ENCODE data around the gene EME2.
"Not testable (repeated sequence)": the region's sequence is repeated elsewhere in the genome, so short reads cannot be mapped to it uniquely, and the experiment has no call there.

EME2 gene, protein sequence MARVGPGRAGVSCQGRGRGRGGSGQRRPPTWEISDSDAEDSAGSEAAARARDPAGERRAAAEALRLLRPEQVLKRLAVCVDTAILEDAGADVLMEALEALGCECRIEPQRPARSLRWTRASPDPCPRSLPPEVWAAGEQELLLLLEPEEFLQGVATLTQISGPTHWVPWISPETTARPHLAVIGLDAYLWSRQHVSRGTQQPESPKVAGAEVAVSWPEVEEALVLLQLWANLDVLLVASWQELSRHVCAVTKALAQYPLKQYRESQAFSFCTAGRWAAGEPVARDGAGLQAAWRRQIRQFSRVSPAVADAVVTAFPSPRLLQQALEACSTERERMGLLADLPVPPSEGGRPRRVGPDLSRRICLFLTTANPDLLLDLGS

DNA sequence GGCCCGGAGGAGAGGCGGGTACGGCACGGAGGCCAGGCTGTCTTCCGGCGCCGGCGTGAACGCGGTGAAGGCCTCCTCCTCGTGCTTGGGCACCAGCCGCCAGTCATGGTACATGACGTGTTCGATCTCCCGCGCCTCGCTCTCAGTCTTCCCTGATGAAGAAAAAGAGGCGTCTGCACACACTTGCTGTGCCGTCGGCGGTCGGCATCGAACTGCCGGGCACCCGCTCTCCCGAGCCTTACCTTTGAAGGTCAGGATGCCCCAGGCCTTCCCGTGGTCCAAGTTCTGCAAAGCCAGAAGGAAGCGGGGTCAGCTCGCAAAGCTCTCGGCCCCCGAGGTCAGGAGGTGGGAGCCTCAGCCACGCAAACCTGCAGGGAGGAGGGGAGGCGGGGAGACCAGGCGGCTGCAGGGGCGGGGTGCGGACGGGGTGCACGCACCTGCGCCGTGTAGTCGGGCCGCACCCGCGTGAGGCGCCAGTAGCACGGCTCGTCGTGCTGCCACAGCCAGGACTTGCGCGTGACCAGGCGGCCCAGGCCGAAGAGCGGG, at the start of gene EME2:
Gene EME2, plus strand, starts transcription at position 449 of the 546 bp plus-strand sequence. CDS start 418 bp downstream, outside the sequence.
- peak; percentile 62 for DNase-seq

DNA sequence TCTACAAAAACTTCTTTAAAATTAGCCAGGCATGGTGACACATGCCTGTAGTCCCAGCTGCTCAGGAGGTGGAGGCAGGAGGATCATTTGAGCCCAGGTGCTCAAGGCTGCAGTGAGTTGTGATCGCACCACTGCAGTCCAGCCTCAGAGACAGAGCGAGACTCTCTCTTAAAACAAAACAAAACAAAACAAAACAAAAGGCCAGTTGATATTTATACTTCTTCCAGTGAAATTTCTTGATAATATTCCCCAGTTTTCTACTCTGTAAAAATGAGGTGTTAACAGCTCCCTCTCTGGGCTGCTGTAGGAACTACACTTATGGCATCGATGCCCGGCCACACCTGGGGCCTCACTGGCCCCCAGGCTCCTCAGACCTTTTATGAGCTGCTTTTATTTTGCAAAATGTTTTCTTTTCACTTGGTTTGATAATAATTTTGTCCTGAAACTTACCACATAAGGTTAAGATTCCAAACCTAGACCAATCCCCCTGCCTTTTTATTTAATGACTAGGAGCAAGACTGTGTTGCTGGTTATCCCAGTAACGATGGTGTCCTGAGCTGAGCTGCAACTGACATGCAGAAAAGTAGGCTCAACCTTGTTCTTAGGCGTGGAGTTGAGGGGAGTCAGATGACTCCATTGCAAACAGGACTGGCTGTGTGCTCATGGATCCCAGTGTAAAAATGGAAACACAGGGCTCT, 49.0 kb upstream of the EME2 start:
- peak; percentile 61 for DNase-seq

DNA sequence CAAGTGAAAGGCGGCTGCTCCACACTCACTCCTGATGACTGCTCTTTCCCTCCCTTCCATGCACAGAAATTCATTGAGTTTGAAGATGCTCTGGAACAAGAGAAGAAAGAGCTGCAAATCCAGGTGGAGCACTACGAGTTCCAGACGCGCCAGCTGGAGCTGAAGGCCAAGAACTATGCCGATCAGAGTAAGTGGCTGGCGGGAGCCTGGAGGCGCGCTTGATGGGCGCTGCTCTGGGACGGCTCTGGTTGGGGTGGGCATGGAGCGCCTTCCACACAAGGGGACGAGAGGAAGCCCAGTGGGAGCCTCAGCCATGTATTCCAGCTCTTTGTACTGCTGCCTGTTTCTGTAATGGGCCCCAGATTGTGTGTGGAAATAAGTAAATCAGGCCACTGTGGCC, 48.1 kb upstream of the EME2 start:
- DNase-seq = no peak

DNA sequence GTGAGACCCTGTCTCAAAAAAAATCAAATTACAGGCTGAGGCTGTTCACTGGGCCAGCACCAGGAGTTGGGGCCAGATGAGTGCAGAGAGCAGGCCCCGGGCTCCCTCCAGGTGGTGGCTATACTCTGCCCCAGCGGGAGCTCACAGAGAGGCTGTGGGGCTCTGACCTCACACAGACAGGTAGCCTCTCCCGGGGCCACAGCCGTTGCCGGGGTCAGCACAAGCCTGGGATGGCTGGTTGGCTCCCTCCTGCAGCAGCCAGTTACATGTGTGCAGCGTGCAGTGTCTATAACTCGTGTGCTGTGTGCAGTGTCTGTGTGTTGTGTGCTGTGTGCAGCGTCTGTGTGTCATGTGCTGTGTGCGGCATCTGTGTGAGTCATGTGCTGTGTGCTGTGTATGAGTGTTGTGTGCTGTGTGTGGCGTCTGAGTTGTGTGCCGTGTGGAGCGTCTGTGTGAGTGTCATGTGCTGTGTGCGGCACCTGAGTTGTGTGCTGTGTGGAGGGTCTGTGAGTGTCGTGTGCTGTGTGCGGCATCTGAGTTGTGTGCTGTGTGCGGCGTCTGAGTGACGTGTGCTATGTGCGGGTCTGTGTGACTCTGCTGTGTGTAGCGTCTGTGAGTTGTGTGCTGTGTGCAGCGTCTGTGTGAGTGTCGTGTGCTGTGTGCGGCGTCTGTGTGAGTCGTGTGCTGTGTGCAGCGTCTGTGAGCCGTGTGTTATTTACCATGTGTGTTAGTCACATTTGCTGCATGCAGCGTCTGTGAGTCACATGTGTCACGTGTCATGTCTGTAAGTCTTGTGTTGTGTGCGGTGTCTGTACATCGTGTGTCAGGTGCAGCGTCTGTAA, 45.7 kb upstream of the EME2 start:
- DNase-seq = no peak

DNA sequence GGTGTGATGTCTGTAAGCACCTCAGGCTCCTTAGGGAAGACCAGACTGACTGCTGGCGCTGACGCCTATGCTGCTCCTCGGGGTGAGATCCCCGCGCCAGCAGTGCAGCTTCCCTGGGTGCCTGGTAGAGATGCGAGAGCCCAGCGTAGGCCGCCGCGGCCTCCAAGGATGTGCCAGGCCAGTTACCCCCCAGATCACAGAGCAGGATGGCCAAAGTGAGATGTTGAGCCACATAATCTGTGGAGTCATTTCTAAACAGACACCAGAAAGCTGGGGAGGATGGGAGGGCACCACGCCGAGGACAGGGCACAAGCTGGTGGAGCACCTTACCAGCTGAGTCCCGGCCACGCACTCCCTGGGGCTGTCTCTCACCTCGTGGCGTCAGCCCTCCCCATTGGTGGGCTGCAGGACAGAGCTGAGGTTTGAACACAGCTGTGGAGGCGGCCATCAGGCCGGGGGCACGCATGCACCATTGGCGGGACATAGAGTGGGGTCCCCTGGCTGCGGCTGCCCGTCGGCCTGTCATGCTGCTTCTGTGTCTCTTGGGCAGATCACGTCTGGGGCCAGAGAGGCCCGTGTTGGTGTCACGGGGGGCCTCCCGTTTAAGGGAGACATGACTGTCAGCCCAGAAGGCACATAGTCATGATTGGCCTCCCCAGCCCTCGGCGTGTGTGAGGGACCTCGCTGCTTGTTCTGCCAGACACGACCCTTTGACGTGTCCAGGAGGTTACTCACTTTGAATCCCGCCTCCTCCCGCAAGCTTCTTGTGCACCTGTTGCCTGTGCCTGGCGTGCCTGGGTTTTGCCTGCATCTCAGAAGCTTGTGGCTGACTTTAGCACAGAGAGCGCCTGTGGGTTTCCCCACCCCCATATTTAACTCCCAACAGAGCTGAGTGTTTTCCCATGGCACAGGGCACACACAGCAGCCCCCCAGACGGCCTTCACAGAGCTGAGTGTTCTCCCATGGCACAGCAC, 44.7 kb upstream of the EME2 start:
- no peak for DNase-seq

DNA sequence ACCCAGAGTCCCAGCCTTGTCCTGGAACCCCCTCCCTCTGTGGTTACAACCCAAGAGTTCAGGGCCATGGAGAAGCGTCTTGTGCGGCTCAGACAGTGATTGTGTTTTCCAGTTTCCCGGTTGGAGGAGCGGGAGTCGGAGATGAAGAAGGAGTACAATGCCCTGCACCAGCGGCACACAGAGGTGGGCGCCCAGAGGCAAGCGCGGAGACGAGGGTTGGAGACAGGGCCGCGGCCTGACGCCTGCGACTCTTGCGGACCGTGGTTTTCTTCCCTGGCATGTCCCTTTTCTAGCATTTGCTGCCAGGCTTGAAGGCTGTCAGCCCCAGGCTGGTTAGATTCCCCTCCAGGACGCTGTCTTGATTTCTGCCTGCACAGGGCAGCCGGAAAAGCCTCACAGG, 43.6 kb upstream of the EME2 start:
- DNase-seq = no peak

DNA sequence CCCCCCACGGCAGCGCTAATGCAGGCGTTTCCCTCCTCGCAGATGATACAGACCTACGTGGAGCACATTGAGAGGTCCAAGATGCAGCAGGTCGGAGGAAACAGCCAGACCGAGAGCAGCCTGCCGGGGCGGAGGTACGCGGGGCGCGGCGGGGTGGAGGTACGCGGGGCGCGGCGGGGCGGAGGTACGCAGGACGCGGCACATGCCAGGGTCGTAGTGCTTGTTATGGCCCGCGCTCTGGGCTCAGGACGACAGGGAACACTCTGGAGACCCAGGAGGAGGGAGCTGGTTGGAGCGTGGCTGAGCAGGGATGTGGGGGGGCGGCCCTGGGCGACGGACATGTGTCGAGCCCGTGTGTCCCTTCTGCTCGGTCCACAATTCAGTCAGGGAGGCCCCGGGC, 43.2 kb upstream of the EME2 start:
- no peak for DNase-seq

DNA sequence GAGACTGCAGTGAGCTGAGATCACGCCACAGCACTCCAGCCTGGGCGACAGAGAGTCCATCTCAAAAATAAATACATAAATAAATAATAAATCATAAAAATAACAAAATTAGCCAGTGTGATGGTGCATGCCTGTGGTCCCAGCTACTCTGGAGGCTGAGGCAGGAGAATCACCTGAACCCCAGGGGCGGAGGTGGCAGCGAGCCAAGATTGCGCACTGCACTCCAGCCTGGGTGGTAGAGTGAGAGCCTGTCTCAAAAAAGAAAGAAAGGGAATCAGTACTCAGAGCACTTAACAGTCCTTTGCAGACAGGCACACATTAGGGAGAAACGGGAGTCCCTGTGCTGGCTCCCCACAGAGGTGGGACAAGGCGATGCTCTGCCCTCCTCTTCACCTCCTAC, 41.5 kb upstream of the EME2 start:
- no peak for DNase-seq

DNA sequence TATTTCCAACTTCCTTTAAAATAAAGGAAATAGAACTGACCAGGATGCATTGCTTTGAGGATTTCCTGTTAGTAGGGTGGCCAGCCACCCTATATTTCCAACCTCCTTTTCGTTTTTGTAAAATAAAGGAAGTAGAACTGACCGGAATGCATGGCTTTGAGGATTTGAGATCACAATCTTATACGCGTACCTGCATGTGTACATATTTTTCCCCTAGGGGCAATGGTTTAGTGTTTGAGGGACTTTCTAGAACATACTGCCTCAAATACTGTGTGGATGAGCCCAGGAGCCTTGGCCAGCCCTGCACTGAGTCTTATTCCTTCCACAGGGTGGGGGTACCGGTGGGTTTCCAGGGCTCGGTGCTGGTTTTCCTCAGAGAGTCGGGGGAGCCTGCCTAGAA, 41.0 kb upstream of the EME2 start:
- DNase-seq = no peak

DNA sequence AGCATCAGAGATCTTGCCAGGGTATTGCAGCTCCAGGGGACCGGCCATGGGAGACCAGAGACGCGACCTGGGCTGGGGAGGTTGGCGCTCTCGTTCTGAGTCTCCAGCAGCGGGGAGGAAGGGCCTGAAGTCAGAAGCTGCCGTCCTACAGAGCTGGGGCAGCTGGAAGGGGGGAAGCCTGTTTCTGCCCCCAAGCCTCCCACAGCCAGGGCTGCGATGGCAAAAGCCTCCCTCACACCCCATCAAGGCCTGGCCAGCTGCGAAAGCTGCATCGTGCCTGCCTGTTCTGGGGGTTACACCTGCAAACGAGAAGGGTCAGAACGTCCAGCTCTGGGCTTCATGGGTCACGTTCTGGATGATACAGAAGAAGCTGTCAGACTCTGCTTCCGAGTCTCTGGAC, 40.5 kb upstream of the EME2 start:
- DNase-seq = no peak

DNA sequence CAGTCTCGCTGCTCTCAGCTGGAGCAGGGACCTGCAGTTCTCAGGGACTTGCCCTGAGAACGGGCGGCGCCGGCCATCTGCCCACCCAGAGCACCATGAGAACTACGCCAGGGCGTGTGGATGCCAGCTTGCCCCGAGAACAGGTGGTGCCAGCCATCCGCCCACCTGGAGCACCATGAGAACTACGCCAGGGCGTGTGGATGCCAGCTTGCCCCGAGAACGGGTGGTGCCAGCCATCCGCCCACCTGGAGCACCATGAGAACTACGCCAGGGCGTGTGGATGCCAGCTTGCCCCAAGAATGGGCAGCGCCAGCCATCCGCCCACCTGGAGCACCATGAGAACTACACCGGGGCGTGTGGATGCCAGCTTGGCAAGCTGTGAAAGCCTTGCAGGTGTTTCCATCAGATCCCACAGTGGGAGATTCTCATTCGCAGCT, 40.0 kb upstream of the EME2 start:
- not testable (repeated sequence) for DNase-seq

DNA sequence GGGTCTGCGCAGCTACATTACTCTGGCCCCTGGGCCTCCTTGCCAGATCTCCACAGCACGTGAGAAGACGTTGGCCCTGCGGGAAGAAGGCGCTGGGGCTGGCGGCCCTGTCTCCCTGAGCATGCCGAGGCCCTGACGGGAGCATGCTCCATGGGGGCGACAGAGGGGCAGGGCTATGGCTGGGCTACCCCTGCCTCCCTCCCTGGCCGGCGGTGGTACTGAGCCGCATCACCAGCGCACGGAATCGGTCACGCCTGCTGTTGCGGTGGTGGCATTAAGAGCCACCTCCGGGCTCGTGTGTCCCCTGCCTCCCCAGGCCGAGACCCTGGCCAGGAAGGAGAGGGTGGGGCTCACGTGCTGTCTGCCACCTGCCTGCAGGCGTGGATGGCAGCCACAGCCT, 38.5 kb upstream of the EME2 start:
- no peak for DNase-seq

DNA sequence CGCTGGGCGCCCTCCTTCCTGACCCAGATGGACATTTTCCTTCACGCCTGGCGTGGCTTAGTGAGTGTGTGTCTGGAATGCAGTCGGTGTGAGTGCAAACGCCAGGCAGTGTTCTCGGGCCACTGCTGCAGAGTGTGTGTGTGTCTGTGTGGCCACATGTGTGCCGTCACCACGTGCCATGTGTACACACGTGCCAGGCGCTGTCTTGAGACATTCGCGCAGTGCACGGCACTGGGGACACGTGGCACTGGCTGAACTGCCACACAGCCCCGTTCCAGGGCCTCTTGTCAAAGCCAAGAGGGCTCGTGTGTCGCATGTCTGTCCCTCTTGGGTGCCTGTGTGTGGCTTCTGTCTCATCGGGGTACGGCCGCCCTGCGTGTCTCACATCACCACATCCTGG, 37.8 kb upstream of the EME2 start:
- no peak for DNase-seq

DNA sequence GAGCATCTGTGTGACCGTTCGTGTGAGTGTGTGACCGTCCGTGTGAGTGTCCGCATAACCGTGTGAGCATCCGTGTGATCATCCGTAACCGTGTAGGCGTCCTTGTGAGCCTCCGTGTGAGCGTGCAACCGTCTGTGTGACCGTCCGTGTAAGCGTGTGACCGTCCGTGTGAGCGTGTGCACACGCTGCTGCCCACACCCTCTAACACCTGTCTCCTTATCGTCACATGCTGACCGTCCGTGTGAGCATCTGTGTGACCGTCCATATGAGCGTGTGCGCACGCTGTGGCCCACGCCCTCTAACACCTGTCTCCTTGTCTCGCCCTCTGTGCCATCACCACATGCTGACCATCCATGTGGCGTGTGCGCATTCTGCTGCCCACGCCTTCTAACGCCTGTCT, 32.4 kb upstream of the EME2 start:
- DNase-seq = no peak

DNA sequence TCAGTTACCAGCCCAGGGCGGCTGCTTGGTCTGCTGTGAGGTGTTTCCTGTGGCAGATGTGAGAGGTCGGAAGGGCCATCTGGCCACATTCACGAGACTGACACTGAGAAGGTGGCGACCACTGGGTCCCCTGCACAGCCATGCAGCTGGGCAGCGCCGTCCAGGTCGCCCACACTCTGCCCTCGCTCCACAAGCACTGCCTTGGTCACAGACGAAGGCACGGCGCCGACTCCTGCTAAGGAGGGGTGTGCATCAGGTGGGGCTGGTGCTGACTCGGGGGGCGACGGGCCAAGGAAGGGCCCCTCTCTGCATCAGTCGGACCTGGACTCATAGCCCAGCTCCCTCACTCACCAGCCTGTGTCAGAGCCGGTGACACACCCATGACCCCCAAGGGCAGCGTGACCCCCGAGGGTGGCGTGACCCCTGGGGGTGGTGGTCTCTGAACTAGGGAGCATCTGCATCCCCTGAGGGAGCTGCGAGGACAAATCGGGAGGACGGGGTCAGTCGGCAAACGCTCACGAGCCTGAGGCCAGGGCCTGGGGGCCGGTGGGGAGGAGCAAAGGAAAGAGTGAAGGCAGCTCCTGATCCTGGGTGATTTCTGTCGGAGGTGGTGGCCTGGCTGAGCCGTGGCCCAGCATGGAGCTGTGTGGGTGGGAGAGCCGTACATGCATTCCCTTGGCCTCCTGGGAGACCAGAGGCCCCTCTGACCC, 31.7 kb upstream of the EME2 start:
- no peak for DNase-seq

DNA sequence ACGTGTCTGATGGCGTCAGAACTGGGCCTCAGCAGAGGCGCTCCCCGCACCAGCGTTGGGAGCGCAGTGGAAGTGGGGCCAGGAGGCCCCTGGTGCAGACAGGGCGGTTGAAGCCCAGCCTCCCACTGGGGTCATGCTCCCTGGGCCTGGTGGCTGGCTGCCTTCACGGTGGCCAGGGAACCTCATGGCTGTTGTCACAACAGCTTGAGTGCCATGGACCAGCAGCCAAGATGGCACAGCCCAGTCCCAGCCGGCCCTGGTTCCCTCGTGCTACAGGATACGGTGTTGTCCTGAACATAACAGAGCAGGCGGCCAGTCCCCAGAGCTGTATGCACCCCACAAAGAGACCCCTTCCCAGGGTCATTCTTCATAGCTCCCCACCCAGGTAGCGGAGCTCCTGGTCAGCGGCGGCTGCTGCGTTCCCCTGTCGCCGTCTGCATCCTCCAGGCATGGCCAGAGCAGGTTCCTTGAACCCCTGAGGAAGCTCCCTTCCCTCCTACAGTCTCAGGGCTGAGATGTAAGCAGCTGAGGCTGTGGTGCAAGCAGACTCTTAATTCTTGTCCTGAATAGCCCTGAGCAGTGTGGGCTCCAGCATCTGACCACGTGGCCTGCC, 31.0 kb upstream of the EME2 start:
- DNase-seq = no peak

DNA sequence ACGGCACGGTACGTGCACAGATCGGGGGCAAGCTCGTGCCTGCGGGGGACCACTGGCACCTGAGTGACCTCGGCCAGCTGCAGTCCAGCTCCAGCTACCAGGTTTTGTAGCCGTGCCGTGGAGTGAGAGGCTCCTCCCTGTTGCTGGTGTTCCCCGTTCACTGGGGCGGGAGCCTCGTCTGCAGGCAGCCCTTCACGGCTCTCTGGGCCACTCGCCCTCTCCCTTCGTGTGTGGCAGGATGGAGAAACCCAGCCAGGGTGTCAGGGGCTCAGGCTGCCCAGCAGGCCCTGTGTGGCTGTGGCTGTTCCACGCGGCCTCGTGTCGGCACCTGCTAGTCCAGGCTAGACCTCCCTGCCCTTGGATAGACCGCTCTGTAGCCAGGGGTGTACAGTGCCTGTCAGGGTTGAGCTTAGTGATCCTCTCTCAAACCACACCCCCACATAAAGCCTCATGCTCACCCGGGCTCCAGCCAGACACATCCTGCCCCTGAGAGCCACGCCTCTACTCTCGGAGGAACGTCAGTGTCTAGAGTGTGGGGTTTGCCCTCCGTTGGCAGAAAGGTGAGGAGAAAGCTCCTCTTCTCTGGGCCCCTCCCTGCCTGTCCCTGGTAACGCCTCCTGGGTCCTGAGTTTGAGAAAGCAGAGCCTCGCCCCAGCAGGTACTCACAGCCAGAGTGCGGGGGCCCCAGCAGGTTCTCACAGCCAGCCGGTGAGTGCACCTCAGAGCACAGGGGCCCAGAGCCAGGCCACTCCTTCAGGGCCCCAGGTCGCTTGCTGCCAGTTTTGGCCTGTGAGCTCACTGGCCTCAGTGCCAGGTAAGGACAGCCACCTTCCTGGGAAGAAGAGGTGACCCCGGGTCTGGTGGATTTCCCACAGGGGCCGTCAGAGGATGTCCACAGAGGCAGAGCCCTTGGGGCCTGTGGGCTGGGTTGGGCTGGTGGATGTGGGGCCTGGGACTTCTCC, 29.0 kb upstream of the EME2 start:
- DNase-seq = no peak

DNA sequence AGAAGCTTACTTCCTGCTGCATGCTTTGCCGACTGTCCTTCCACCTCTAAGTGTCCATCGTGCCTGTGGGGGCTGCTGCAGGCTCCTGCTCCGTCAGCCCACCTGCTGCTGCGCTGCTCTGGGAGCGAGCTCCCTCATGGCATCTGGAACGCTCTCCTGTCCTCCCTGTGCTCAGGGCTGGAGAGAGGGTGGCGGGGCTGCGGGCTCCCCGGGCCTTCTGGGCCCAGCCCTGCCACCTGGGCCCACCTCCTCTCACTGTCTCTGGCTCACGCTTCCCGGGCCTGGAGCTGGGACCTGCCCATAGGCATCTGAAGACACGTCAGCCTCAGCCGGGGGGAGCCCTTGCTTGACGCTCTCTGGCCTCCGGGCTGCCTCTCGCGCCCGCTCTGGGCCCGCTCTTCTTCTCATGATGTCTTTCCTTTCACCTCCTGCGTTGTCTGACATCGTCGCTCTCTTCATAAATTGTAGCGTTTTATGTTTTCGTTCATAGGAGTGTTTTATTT, 28.2 kb upstream of the EME2 start:
- DNase-seq = no peak

DNA sequence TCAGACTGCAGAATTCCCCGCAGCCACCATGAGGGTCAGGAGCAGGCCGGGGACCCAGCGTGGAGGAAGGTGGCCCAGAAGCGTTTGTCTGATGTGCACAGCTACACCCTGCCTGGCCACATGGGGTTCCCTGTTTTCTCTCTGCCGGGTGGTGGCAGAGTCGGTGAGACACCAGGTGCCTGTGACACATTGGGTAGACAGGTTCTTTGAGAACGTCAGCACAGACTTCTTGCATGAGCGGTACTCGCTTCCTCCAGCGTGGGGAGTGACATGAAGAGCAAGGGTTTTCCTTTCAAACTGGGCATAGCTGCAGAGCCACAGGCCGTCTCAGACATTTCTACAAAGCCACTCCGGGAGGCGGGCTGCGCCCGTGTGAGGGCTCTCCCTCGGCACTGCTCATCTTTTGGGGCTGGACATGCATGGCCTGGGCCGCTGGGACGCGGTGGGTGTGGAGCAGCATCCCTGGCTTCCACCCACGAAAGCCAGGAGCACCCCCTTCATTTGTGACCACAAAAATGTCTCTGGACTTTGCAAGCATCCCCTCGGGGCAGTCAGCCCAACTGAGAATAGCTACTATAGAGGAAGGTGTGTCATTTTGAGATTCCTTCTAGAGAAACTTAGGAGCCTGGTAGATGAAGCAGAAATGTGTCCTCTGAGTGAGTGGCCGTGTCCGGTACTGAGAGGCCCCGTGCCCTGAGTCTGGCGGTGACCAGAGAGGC, 27.3 kb upstream of the EME2 start:
- no peak for DNase-seq
